Ovary (tissue), 9 donors: ENCODE results near the gene MAPT. TPM values are rescaled to one million over a fixed set of nuclear protein-coding genes. Genes with fewer than 3 reads are reported as not detected.

Experiments
- DNase-seq, 5 donors: peaks; one replicate each; pipeline ENCODE4 v3.0.0-alpha.2; 2019 to 2020
- H3K27ac ChIP-seq, 2 donors: fragments of 200-600 bp; one replicate each; pipeline versions ENCODE4 v1.5.1 to v1.8.0; 2019 to 2022
- H3K27me3 ChIP-seq: fragments of 200-600 bp; one replicate; pipeline ENCODE4 v1.8.0; 2022
- H3K36me3 ChIP-seq: fragments of 200-600 bp; sonication (generic); one replicate; pipeline ENCODE4 v1.5.1; 2019
- H3K4me1 ChIP-seq: one replicate; pipeline ENCODE4 v1.8.1; 2013; ENCODE audit warnings: mild to moderate bottlenecking, moderate library complexity; ENCODE audit not compliant: insufficient read depth
- H3K4me3 ChIP-seq: fragments of 200-600 bp; sonication (generic); one replicate; pipeline ENCODE4 v1.5.1; 2017
- H3K9me3 ChIP-seq, 2 donors: fragments of 200-600 bp in 1 of 2; sonication (generic) in 1 of 2; one replicate each; pipeline versions ENCODE4 v1.5.1 to v1.8.1; 2013 to 2019; ENCODE audit warnings: mild to moderate bottlenecking in 1 of 2, moderate library complexity in 1 of 2
- CTCF ChIP-seq, 3 donors: fragments of 450-650 bp in 2 of 3; fragments of 200-600 bp in 1 of 3; IDR thresholded peaks; one replicate each; pipeline versions ENCODE4 v1.5.1 to v1.8.0; 2016 to 2022; ENCODE audit warnings: antibody characterized with exemption in 3 of 3, mild to moderate bottlenecking in 1 of 3
- EP300 ChIP-seq: sonication (generic); formaldehyde crosslinking; IDR thresholded peaks from one replicate; pipeline ENCODE4 v1.6.1; 2017; ENCODE audit warnings: antibody characterized with exemption
- POLR2A ChIP-seq: fragments of 450-650 bp; IDR thresholded peaks from one replicate; pipeline ENCODE4 v1.6.1; 2017; ENCODE audit warnings: antibody characterized with exemption, mild to moderate bottlenecking, moderate library complexity
- WGBS, 3 donors: extraction: QIAGEN DNeasy Blood & Tissue Kit in 1 of 3; methylation state at CpG; one replicate each; pipeline versions ENCODE4 v1.1.5 to v1.1.7; 2013 to 2017; 5-methylcytosine and 5-hydroxymethylcytosine counted together
- intact Hi-C, 4 donors: fragments of 100-400 bp; cut with DNase I; formaldehyde crosslinking; loops; one replicate each; pipeline versions ENCODE4 v1.11.0 to v1.15.1; 2022 to 2023
- polyA plus RNA-seq, 2 donors: library from polyadenylated mRNA; stranded (reverse); fragments of 200-250 nt in 1 of 2; fragments of 350-450 nt in 1 of 2; fragmentation: Illumina TruSeq in 1 of 2; extraction: RNeasy Lipid Tissue Mini Kit (QIAGEN cat#74804) in 1 of 2; gene quantifications; one replicate each; pipeline ENCODE4 v1.2.3, GENCODE V29; 2013 to 2014
- total RNA-seq, 7 donors: library from RNA; depleted of rRNA in 2 of 7; stranded (reverse); fragments of >200 nt in 2 of 7; fragmentation: NEBNext Ultra II Directional in 3 of 7; extraction: Animal tissue kit (Norgen Biotek cat#: 25700) in 3 of 7; gene quantifications; one replicate each; pipeline versions ENCODE4 v1.1.0 to v1.2.4, GENCODE V29; 2016 to 2023
- donor health status: DM: no; HTN: no; CAD: no; lungs with moderate emphysema.
- donor health status: DM: no; HTN: no; CAD: no.
- donor health status: Bipolar disorder and iron deficiency.
- donor health status: DM: yes; HTN: yes; CAD: no.
- donor health status: DM: no; HTN: no; CAD: no.
- donor health status: DM: yes; HTN: yes; CAD: no.

The MAPT gene
- total and polyA plus RNA-seq, 9 donors: 0.40 to 2.2 (median 1.1) TPM

DNA sequence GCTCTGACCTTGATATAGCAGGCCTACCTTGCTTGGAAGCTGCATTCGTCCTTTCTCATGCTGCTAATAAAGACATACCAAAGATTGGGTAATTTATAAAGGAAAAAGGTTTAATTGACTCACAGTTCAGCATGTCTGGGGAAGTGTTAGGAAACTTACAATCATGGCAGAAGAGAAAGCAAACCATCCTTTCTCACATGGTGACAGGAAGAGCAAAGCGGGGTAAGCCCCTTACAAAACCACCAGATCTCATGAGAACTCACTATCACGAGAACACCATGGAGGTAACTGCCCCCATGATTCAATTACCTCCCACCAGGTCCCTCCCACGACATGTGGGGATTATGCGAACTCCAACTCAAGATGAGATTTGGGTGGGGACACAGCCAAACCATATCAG lies 6.0 kb upstream of the MAPT start:
- intact Hi-C loops: no loop called here
- WGBS, 3 donors: 51 to 54% (median 51%) methylated on average over 5 of the region's 5 CpGs
- Histone ChIP-seq H3K27me3 (no peaks in the 10 kb centered on the region), H3K4me1 (no peaks in the 10 kb centered on the region), H3K27ac (no peak overlapping the region), H3K4me3 (no peak overlapping the region), H3K36me3 (no peaks in the 10 kb centered on the region), H3K9me3 (no peaks in the 10 kb centered on the region)
- TF ChIP-seq POLR2A (no peak), EP300 (no peak), CTCF (IDR thresholded peaks at IDR 0.05) (no peak)
- no peak for DNase-seq

DNA sequence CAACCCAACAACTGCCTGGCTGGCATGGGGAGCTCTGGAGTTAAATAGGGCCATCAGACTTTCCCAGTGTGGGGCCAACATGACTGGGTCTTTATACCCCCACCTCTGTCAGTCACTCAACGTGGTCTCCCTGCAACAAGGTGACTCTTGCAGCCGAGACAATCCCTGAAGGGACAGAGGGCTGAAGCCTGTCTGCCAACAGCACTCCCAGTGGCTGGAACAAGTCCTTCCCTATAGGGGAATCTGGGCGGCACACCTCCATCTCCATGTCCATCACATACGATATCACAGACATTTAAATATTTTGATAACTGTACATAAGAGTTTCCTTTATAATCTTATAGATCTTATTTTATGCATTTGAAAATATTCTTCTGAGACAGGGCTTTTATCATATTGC lies 4.8 kb upstream of the MAPT start:
- intact Hi-C loops: no loop called here
- 29 to 37% (median 31%) methylated on average over 4 of the region's 4 CpGs for WGBS, 3 donors
- Histone ChIP-seq H3K36me3 (no peaks in the 10 kb centered on the region), H3K4me1 (no peaks in the 10 kb centered on the region), H3K27me3 (no peaks in the 10 kb centered on the region), H3K9me3 (no peaks in the 10 kb centered on the region), H3K27ac (no peak overlapping the region), H3K4me3 (no peak overlapping the region)
- TF ChIP-seq EP300: no peak
- no peak for TF ChIP-seq POLR2A
- no peak for TF ChIP-seq CTCF (IDR thresholded peaks at IDR 0.05)
- DNase-seq: no peak

- 36 to 44% (median 39%) methylated on average over 7 of the region's 7 CpGs for WGBS, 3 donors
- TF ChIP-seq POLR2A: no peak
- no peak for TF ChIP-seq CTCF (IDR thresholded peaks at IDR 0.05)
- no peak for TF ChIP-seq EP300
- H3K4me1 ChIP-seq: peaks cover 4% of the 10 kb centered on the region
- peak overlapping the region; percentile 60 for H3K4me3 ChIP-seq
- no peaks in the 10 kb centered on the region for H3K9me3 ChIP-seq
- peak overlapping the region in 1 of 2 donors; percentile 12 for H3K27ac ChIP-seq
- intact Hi-C loops: no loop called here
- DNase-seq: no peak
- H3K27me3 ChIP-seq: no peaks in the 10 kb centered on the region
- H3K36me3 ChIP-seq: no peaks in the 10 kb centered on the region
Observed at GRCh38 chr17:45893725-45894021, 681 bp upstream of the MAPT start.

GRCh38 chr17:45895304-45895968 lies 1.1 kb downstream of the MAPT start:
- Histone ChIP-seq H3K36me3 (no peaks in the 10 kb centered on the region), H3K27ac (no peak overlapping the region), H3K4me3 (peak overlapping the region; percentile 60), H3K27me3 (no peaks in the 10 kb centered on the region), H3K4me1 (peaks cover 4% of the 10 kb centered on the region), H3K9me3 (no peaks in the 10 kb centered on the region)
- intact Hi-C loops: no loop called here
- TF ChIP-seq POLR2A: no peak
- no peak for TF ChIP-seq EP300
- no peak for TF ChIP-seq CTCF (IDR thresholded peaks at IDR 0.05)
- WGBS, 3 donors: 1% methylated on average over 57 to 63 of the region's 63 CpGs
- DNase-seq: peak in 2 of 5 donors; percentile 27 to 38
